ENCODE data around the gene GRID2IP.

The GRID2IP gene

DNA sequence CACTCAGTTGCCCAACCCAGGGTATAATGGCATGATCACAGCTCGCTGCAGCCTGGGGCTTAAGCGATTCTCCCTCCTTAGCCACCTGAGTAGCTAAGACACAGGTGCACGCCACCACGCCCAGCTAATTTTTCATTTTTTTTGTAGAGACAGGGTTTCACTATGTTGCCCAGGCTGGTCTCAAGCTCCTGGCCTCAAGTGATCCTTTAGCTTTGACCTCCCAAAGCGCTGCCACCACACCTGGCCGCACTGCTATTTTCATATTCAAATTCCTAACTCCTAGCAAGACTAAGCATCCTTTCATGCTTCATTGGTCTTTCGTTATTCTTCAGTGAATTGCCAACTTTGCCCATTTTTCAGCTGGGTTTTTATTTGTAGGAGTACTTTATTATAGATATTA, 73.1 kb downstream of the GRID2IP start:
- Histone ChIP-seq H3K27me3 (ENCODE audit: low read depth, low read length) (no peaks in the 10 kb centered on the region), H3K79me2 (ENCODE audit: low read length) (peaks cover 100% of the 10 kb centered on the region), H3K4me2 (ENCODE audit: low read length) (no peak overlapping the region), H3K4me1 (ENCODE audit: low read length) (peaks cover 32% of the 10 kb centered on the region), H3K4me3 (ENCODE audit: low read length) (no peak overlapping the region), H3K9ac (ENCODE audit: low read length) (no peak overlapping the region), H3K9me3 (ENCODE audit: insufficient read depth, low read length) (no peaks in the 10 kb centered on the region), H3K27ac (ENCODE audit: low read length) (no peak overlapping the region), H4K20me1 (ENCODE audit: insufficient read depth, low read length) (peaks cover 83% of the 10 kb centered on the region), H3K36me3 (replicated peaks; ENCODE audit: low read depth, low read length) (peaks cover 31% of the 10 kb centered on the region), H2AFZ (ENCODE audit: low read depth, low read length) (no peak overlapping the region)
- TF ChIP-seq EZH2phosphoT487 (IDR thresholded peaks at IDR 0.05; ENCODE audit: low read depth) = no peak
- TF ChIP-seq, protein P1, sequence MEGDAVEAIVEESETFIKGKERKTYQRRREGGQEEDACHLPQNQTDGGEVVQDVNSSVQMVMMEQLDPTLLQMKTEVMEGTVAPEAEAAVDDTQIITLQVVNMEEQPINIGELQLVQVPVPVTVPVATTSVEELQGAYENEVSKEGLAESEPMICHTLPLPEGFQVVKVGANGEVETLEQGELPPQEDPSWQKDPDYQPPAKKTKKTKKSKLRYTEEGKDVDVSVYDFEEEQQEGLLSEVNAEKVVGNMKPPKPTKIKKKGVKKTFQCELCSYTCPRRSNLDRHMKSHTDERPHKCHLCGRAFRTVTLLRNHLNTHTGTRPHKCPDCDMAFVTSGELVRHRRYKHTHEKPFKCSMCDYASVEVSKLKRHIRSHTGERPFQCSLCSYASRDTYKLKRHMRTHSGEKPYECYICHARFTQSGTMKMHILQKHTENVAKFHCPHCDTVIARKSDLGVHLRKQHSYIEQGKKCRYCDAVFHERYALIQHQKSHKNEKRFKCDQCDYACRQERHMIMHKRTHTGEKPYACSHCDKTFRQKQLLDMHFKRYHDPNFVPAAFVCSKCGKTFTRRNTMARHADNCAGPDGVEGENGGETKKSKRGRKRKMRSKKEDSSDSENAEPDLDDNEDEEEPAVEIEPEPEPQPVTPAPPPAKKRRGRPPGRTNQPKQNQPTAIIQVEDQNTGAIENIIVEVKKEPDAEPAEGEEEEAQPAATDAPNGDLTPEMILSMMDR (IDR thresholded peaks at IDR 0.05; ENCODE audit: low read depth, low read length) = no peak

DNA sequence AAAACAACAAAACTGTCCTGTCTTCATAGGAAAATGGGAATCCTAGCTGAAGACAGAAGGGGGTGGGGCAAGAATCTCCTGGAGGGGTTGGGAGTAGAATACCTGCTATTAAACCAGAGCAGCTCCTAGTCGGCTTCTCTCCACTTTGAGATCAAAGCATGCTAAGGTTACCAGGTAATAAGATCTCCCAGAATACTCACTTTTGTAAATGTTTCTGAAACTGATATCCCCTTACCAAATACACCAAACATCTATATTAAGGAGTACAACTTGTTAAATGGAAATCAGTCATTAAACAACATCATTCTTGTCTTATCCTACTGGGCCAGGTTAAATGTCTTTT, 74.0 kb downstream of the GRID2IP start:
- no peaks in the 10 kb centered on the region for H3K27me3 ChIP-seq (ENCODE audit: low read depth, low read length)
- H2AFZ ChIP-seq (ENCODE audit: low read depth, low read length) = no peak overlapping the region
- H4K20me1 ChIP-seq (ENCODE audit: insufficient read depth, low read length) = peaks cover 74% of the 10 kb centered on the region
- H3K36me3 ChIP-seq (replicated peaks; ENCODE audit: low read depth, low read length) = peaks cover 34% of the 10 kb centered on the region
- no peaks in the 10 kb centered on the region for H3K9me3 ChIP-seq (ENCODE audit: insufficient read depth, low read length)
- H3K4me3 ChIP-seq (ENCODE audit: low read length) = no peak overlapping the region
- no peak overlapping the region for H3K27ac ChIP-seq (ENCODE audit: low read length)
- H3K79me2 ChIP-seq (ENCODE audit: low read length) = peaks cover 96% of the 10 kb centered on the region
- peaks cover 27% of the 10 kb centered on the region for H3K4me1 ChIP-seq (ENCODE audit: low read length)
- peak overlapping the region; percentile 28; the same call in 1 of the 2 replicates for H3K4me2 ChIP-seq (ENCODE audit: low read length)
- TF ChIP-seq, protein P1 (IDR thresholded peaks at IDR 0.05; ENCODE audit: low read depth, low read length) = no peak
- no peak for TF ChIP-seq EZH2phosphoT487 (IDR thresholded peaks at IDR 0.05; ENCODE audit: low read depth)
- no peak overlapping the region for H3K9ac ChIP-seq (ENCODE audit: low read length)

DNA sequence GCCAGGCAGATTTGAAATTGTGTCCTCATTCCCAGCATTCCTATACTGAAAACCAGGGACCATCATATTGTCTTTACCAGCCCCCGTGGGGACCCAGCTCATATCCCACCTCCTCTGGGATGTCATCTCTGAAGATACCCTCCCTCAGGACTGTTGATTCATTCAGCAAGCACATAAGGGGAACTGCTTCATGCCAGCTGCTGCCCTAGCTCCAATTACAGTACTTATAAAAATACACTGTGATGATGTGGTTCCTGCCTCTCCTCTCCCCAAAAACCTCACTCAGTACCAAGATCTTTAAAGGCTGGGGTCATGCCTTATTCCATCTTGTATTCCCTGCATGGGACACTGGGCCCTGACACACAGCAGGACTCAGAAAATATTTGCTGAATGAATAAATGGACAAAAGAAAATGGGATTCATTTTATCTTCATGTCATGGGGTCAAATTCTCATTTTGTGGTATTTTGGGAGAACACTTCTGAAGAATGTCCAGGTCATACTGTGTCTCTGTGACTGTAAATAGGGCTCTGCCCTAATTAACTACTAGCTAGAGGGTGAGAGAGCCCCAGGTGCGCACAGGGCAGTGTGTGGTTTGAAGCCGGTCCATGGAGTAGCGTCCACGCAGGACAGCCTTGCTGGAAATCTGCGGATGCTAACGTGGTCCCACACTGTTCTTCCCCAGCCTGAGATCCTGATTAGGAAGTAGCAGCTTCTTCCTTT, 74.5 kb downstream of the GRID2IP start:
- Histone ChIP-seq H3K4me3 (ENCODE audit: low read length) (no peak overlapping the region), H3K4me2 (ENCODE audit: low read length) (peak overlapping the region; percentile 28), H3K27me3 (ENCODE audit: low read depth, low read length) (no peaks in the 10 kb centered on the region), H2AFZ (ENCODE audit: low read depth, low read length) (no peak overlapping the region), H3K36me3 (replicated peaks; ENCODE audit: low read depth, low read length) (peaks cover 35% of the 10 kb centered on the region), H3K4me1 (ENCODE audit: low read length) (peaks cover 25% of the 10 kb centered on the region), H3K27ac (ENCODE audit: low read length) (peak overlapping the region; percentile 13; the same call in 1 of the 2 replicates), H3K79me2 (ENCODE audit: low read length) (peaks cover 93% of the 10 kb centered on the region), H4K20me1 (ENCODE audit: insufficient read depth, low read length) (peaks cover 72% of the 10 kb centered on the region), H3K9me3 (ENCODE audit: insufficient read depth, low read length) (no peaks in the 10 kb centered on the region), H3K9ac (ENCODE audit: low read length) (no peak overlapping the region)
- TF ChIP-seq, protein P1 (IDR thresholded peaks at IDR 0.05; ENCODE audit: low read depth, low read length) = no peak
- no peak for TF ChIP-seq EZH2phosphoT487 (IDR thresholded peaks at IDR 0.05; ENCODE audit: low read depth)

DNA sequence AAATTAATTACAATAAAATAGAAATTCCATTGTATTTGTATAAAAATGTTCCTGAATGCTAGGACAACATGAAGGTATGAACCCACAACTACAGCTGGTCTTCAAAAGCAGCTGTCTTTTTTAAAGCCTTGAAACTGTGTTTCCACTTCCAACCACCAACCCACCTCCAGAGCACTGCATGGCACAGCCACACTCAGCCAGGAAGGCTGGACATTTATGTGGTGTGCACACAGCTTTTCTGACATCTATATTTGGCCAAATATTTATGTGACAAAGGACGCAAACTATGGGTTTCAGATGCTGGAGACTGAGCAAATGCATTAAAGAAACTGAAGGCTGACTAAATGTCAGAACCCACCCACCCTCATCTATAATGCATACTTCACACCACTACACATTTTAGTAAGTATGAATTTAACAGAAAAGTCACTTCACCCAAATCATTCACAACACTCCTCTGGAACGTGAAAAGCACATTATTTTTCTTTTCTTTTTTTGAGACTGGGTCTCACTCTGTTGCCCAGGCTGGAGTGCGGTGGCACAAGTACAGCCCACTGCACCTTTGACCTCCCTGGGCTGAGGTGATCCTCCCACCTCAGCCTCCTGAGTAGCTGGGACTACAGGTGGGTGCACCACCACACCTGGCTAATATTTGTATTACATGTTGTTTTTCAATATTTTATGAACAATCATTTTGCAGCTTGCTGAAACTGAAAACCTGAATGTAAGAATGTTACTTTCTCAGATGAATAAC, 75.7 kb downstream of the GRID2IP start:
- Histone ChIP-seq H4K20me1 (ENCODE audit: insufficient read depth, low read length) (peaks cover 64% of the 10 kb centered on the region), H3K79me2 (ENCODE audit: low read length) (peaks cover 85% of the 10 kb centered on the region), H3K4me3 (ENCODE audit: low read length) (no peak overlapping the region), H2AFZ (ENCODE audit: low read depth, low read length) (no peak overlapping the region), H3K36me3 (replicated peaks; ENCODE audit: low read depth, low read length) (peaks cover 29% of the 10 kb centered on the region), H3K27ac (ENCODE audit: low read length) (no peak overlapping the region), H3K9me3 (ENCODE audit: insufficient read depth, low read length) (no peaks in the 10 kb centered on the region), H3K4me1 (ENCODE audit: low read length) (peaks cover 25% of the 10 kb centered on the region), H3K27me3 (ENCODE audit: low read depth, low read length) (no peaks in the 10 kb centered on the region), H3K9ac (ENCODE audit: low read length) (no peak overlapping the region), H3K4me2 (ENCODE audit: low read length) (no peak overlapping the region)
- TF ChIP-seq, protein P1 (IDR thresholded peaks at IDR 0.05; ENCODE audit: low read depth, low read length) = no peak
- TF ChIP-seq EZH2phosphoT487 (IDR thresholded peaks at IDR 0.05; ENCODE audit: low read depth) = no peak
